Breast epithelium (tissue), 3 donors: Measurements from ENCODE around the gene ZNF366.

Experiments
- CTCF ChIP-seq, 3 donors: fragments of 450-650 bp; IDR thresholded peaks; one replicate each; pipeline ENCODE4 v1.5.1; 2016 to 2017; ENCODE audit warnings: antibody characterized with exemption in 3 of 3, mild to moderate bottlenecking in 3 of 3, moderate library complexity in 3 of 3
- POLR2A ChIP-seq: fragments of 450-650 bp; IDR thresholded peaks from one replicate; pipeline ENCODE4 v1.6.1; 2016; ENCODE audit warnings: antibody characterized with exemption, mild to moderate bottlenecking, moderate library complexity
- POLR2AphosphoS5 ChIP-seq, 3 donors: sonication (generic); formaldehyde crosslinking; IDR thresholded peaks; one replicate each; pipeline ENCODE4 v1.6.1; 2017; ENCODE audit warnings: antibody characterized with exemption in 3 of 3

- no peak for TF ChIP-seq POLR2AphosphoS5 (IDR thresholded peaks at IDR 0.05)
- no peak for TF ChIP-seq CTCF (IDR thresholded peaks at IDR 0.05)
- TF ChIP-seq POLR2A: no peak
These were observed 44.9 kb upstream of the ZNF366 start for GRCh38 chr5:72552041-72552557.
